Activated effector memory CD4-positive, alpha-beta T cell treated with Interleukin-2 at 50 U/mL for 16 hours (primary cell): ENCODE data around the gene TRIM17.

Experiments
- DNase-seq: peaks from one replicate; pipeline ENCODE4 v3.0.0-alpha.2; 2020

Gene TRIM17

GRCh38 chr1:228376651-228377631, 39.7 kb downstream of the TRIM17 start:
- no peak for DNase-seq

GRCh38 chr1:228376262-228376628, 40.4 kb downstream of the TRIM17 start:
- no peak for DNase-seq

GRCh38 chr1:228375578-228376261, 40.9 kb downstream of the TRIM17 start:
- no peak for DNase-seq

- no peak for DNase-seq
Observed at GRCh38 chr1:228374711-228375577, 41.7 kb downstream of the TRIM17 start.

GRCh38 chr1:228373681-228374571, 42.7 kb downstream of the TRIM17 start:
- DNase-seq = no peak

GRCh38 chr1:228373004-228373680, 43.5 kb downstream of the TRIM17 start:
- no peak for DNase-seq

- no peak for DNase-seq
Observed at GRCh38 chr1:228372183-228373003, 44.3 kb downstream of the TRIM17 start.

- DNase-seq = no peak
Observed at GRCh38 chr1:228371741-228372182, 44.9 kb downstream of the TRIM17 start.

GRCh38 chr1:228370941-228371740, 45.5 kb downstream of the TRIM17 start:
- no peak for DNase-seq

- no peak for DNase-seq
Observed at GRCh38 chr1:228370439-228370940, 46.2 kb downstream of the TRIM17 start.

- no peak for DNase-seq
Observed at GRCh38 chr1:228369608-228370438, 46.8 kb downstream of the TRIM17 start.

- no peak for DNase-seq
Observed at GRCh38 chr1:228368801-228369607, 47.7 kb downstream of the TRIM17 start.

GRCh38 chr1:228367798-228368791, 48.6 kb downstream of the TRIM17 start:
- no peak for DNase-seq

- no peak for DNase-seq
Observed at GRCh38 chr1:228366866-228367741, 49.6 kb downstream of the TRIM17 start.
